ENCODE results near the gene SERAC1.

Gene SERAC1

DNA sequence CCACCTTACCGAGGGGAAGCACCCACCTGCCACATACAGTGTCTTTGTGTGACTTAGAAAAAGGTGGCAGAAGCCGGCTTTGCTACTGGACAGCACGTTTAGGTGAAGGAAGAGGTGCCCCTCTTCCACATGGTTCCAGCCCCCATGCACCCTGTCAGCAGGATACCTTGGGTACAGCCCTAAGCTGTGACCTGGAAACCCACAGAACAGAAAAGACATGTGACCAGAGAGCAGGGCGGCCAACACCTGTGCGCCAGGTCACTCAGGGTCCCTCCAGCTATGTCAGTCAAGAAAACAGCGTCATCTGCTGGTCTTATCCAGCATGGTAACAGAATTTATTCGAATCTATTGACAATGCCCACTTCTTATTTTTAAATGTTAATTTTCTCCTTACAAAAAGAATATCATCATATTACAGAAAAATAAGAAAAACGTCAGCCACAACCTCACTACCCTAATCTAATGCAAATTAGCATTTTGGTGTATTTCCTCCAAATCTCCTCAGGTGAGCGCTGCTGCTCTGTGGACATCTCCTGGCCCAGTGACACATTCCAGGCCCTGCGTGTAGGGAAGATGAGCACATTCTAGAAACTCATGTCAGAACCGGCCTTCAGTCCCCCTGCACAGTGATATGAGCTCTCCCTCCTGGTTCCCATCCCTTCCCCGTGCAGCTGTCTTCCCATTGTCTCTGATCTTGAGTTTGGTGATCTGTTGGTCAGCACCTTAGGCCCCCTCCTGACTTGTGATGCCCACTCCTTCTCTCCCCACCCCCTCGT, 37.3 kb upstream of the SERAC1 start:
- TF ChIP-seq, protein P1, sequence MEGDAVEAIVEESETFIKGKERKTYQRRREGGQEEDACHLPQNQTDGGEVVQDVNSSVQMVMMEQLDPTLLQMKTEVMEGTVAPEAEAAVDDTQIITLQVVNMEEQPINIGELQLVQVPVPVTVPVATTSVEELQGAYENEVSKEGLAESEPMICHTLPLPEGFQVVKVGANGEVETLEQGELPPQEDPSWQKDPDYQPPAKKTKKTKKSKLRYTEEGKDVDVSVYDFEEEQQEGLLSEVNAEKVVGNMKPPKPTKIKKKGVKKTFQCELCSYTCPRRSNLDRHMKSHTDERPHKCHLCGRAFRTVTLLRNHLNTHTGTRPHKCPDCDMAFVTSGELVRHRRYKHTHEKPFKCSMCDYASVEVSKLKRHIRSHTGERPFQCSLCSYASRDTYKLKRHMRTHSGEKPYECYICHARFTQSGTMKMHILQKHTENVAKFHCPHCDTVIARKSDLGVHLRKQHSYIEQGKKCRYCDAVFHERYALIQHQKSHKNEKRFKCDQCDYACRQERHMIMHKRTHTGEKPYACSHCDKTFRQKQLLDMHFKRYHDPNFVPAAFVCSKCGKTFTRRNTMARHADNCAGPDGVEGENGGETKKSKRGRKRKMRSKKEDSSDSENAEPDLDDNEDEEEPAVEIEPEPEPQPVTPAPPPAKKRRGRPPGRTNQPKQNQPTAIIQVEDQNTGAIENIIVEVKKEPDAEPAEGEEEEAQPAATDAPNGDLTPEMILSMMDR (IDR thresholded peaks at IDR 0.05; ENCODE audit: extremely low read depth, missing control alignments): no peak
- no peak for DNase-seq (ENCODE audit: low spot score)

DNA sequence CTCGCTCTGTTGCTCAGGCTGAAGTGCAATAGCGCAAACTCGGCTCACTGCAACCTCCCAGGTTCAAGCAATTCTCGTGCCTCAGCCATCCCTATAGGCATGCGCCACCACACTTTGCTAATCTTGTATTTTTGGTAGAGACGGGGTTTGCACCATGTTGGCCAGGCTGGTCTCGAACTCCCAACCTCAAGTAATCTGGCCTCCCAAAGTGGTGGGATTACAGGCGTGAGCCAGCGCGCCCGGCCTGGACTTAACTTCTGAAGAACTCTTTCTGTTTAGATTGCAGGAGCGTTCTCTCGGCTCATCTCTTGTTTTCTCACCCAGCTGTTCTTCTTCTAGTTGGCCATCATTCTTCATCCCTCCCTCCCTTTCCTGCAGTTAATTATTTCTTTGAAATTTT, 30.4 kb upstream of the SERAC1 start:
- no peak for DNase-seq (ENCODE audit: low spot score)
- TF ChIP-seq, protein P1 (IDR thresholded peaks at IDR 0.05; ENCODE audit: extremely low read depth, missing control alignments): no peak

DNA sequence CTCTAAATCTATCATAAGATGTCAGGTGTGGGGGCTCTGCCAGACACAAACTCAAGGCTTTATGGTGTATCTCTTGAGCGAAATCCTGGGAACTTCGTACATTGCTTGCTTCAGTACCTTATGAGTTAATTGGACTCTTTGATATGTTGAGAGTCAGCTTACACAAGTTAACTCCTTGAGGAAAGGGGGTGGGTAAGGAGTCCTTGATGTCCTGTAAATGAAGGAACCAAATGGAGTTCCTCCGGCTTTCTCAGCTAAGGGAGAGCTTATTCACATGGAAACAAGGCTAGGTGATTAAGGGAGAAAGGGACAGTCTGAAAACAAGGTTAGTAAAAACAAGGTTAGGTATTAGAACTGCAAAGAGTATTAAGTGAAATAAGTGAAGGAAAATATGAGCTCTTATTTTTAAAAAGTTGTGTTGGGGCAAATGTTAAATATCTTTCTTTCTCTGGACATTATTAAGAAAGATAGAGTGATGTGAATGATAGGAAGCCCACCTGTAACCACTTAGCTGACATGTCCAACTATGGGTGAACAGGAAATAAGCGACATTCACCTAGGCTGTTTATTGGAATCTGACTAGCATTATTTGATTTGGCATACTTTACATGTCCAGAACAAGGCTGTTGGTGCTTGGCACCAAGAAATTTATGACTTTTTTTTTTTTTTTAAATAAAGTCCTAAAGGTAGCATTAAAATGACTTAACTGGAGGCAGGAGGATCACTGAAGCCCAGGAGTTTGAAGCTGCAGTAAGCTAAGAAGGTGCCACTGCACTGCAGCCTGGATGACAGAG, 26.6 kb upstream of the SERAC1 start:
- TF ChIP-seq, protein P1 (IDR thresholded peaks at IDR 0.05; ENCODE audit: extremely low read depth, missing control alignments): no peak
- DNase-seq (ENCODE audit: low spot score): no peak

DNA sequence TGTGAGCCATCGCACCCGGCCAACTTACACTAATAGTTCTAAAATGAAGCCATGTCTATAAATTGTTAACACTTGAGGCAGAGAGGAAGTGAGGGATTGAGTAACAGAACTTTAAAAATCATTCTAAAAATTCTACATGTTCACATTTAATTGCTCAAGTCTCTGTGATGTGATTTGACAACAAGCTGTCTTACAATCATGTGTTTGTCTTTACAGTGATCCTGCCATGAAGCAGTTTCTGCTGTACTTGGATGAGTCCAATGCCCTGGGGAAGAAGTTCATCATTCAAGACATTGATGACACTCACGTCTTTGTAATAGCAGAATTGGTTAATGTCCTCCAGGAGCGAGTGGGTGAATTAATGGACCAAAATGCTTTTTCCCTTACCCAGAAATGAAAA, 23.7 kb upstream of the SERAC1 start:
- no peak for DNase-seq (ENCODE audit: low spot score)
- TF ChIP-seq, protein P1 (IDR thresholded peaks at IDR 0.05; ENCODE audit: extremely low read depth, missing control alignments): no peak

DNA sequence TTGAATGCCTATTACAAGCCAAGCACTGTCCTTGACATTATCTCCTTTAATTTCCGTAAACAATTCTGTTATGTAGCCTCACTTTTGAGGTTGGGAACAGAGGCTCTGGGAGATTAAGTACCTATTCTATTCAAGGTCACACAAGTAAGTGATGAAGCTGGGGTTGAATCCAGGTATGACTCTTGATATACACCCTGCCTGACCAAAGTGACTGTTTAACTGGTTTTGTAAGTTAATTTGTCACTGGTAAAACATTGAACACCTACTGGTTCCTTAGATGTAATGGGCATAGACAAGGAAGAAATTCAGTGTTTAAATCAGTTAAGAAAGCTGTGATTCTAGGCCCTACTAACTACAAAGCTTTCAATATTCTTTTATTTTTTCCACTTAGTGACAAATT, 23.0 kb upstream of the SERAC1 start:
- TF ChIP-seq, protein P1 (IDR thresholded peaks at IDR 0.05; ENCODE audit: extremely low read depth, missing control alignments): no peak

DNA sequence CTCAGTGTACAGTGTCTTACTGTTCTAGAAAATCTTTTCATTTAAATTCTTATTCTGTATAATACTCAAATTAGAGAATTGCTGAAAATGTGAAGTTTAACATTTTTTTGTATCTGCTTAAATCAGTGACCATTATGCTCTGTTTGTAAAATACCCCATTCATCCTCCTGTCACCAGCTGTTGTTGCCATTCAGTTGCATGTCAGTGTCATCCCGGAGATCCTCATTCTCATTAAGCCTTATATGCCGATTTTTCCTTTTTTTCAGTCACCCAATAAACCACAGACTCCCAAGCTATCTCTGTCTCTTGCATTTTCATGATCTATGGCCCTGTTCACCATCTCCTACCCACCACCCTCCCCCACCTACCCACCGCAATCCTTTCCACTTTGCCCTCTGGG, 20.5 kb upstream of the SERAC1 start:
- DNase-seq (ENCODE audit: low spot score): no peak
- TF ChIP-seq, protein P1 (IDR thresholded peaks at IDR 0.05; ENCODE audit: extremely low read depth, missing control alignments): no peak

More for the DNA sequence above, 23.0 kb upstream of the SERAC1 start:
- DNase-seq (ENCODE audit: low spot score): no peak
